ENCODE data around the gene BEST1.

BEST1 gene

DNA sequence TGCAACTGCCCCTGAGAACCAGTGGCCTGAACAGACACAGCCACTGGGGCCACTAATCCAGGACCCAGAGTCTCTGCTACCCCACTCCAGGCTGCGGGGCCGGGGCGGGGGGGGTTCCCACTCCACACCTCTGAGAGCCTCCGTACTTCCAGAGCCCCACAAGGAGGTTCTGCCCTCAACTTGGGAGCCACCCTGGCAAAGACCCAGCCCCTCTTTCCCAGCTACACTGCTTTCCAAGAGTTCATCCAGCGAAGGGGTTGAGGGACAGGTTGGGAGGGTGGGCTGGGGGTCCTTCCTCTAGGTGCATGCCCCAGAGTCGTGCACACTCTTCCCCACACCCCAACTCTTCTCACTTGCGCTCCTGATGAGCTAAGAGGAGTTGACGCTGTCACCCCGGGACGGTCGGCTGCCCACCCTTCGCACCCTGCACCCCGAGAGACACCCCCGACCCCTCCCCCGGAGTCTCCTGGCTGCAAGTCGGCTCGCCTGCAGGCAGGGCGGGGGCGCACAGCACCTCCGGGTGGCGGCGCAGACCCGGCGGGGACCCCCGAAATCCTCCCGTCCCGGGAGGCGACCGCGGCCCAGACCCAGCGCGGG, 33.3 kb upstream of the BEST1 start:
- no peak for DNase-seq

DNA sequence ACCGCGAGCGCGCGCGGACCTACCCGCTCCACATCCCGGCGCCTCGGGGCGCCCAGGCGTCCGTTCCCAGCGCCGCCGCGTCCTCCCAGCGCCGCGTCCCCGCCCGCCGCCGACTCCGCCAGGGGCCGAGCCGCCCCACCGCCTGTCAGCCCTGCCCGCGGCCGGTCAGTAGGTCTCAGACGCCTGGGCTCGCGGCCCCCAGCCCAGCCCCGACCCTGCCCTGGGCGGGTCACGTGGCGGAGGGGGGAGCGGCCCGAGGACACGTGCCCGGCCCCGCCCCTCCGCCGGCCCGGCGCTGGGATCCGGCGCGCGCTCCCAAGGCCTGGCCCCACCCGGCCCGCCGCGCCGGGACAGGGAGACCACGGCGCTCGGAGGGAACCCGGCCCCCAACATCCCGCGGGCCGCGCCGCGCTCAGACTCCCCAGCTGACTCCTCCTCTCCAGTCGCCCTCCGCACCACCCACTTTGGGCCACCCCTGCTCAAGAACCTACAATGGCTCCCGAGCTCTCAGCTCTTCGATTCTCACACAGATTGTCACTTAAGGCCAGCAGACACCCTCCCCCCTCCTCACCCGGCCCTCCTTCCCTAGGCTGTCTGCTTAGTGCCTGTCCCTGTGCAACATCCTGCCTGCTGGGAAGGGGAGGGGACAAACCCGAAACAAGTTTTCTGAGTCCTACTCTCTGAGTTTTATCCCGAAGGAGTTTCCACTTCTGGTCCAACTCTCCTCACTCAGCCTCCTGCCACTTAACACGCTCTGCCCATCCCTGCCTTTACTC, 32.6 kb upstream of the BEST1 start, which contains the start of gene RAB3IL1:
TSS of gene RAB3IL1 (minus strand) at position 233 of the 776 bp plus-strand sequence. CDS start at position 34, 199 bp downstream.
- no peak for DNase-seq

DNA sequence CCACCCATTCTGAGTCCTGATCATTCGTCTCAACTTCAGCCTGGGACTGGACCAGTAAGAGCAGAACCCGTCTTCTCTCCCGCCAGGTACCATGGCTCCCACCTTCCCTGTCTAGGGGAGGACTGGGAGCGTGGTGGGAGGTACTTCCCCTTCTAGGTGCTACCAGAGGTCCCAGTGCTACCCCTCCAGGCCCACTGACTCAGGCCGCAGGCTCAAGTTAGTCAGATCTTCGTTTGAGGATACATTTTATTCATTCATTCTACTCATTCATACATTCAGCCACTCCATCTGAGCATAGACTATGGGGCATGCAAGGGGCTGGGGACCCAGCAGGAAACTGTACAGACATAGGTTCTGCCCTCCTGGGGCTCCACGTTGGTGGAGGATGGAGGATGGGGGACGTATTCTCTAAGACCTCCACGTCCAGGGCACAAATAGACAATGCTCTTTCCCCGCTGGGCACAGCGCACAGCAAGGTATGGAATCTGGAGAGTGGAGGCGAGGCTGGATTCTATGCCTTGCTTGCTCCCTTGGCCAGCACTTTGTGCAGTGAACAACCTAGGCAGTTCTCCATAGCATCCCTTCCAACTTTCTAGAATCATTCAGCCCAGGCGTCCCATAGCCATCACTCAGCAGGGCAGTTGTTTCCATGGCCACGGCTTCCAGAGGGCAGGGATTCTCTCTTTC, 31.8 kb upstream of the BEST1 start:
- DNase-seq = no peak

DNA sequence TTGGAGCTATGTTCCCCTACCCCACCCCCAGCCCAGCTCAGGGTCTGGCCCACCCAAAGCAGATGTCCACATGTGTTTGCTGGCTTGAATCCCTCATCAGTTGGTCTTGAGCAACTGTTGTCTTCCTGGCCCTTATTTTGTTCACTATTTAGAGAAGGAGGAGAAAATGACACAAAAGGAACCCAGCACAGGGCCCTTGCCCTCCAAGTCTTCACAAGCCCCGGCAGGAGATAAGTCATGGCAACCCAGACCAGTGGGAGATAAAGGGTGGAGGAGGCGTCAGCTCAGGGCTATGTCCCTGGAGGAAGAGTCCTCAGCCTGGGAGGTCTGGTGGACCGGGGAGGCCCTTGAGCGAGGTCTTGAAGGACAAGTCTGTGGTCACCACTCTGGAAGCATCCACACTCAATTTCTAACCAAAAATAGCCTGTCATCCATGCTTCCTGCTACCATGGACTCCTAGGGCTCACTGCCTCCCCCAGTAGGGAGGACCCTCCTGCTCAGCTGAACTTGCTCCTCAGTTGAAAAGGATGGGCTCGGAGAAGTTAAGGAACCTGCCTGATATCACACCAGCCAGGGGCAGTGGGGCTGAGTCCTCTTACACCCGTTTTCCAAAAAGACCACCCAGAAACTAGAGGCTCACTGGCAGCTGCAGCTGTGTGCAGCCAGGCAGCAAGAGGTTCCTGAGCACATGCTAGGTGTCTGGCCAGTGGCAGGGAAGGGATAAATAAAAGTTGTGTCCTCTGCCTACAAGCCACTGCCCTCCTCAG, 31.0 kb upstream of the BEST1 start:
- no peak for DNase-seq

DNA sequence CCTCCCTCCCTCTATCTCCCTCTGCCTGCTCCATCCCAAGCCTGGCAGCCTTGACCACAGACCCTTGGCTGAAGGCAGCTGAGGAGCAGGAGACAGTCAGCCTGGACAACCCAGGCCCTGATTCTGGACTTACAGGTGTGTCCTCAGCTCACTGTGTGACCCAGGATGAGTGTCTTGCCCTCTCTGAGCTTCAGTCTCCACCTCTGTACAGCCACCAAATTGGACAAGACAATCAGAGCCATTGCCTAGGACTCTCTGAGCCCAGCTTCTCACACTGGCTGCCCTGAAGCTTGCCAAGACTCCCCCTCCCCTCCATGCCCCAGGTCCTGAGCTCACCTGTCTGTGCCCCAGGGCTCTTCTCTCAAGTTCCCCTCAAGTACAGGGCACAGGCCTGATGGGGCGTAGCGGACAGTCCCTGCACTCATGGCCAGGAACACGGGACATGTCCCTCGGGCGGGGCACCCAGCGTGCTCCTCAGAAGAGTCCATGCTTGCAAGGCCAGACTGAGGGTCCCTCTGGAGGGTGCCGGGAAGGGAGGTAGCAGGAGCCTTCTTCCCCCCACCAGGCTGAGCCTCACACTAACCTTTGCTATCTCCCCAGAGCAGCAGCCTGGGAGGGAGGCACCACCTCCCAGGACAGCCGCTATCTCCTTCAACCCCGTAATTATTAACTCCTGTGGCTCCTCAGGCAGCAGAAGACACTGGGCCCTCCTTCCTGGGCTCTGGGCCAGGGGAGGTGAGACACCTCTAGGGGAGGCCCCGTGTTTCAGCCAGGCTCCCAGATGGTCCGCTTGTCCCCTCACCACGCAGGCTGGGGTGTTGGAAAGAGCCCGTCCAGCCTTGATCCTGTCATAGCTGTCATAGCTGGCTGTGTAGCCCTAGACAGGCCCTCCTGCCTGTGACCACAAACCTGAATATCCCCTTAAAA, 30.2 kb upstream of the BEST1 start:
- no peak for DNase-seq

DNA sequence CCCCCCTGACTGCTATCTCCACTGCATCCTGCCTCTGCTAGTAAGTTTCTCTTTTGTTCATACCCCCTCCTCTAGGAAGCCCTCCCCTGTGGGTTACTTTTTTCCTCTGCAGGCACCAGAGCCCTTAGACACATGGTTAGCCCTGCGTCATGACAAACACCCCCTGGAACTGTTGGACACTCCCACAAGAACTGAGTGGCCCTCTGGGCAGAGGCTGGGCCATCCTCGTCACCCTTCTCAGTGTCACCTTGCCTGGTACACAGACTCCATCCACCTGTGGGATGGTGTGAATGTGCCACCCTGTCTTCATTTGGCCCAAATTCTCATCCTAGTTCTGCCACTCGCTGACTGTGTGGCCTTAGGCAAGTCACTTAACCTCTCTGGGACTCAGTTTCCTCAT, 28.7 kb upstream of the BEST1 start:
- no peak for DNase-seq

DNA sequence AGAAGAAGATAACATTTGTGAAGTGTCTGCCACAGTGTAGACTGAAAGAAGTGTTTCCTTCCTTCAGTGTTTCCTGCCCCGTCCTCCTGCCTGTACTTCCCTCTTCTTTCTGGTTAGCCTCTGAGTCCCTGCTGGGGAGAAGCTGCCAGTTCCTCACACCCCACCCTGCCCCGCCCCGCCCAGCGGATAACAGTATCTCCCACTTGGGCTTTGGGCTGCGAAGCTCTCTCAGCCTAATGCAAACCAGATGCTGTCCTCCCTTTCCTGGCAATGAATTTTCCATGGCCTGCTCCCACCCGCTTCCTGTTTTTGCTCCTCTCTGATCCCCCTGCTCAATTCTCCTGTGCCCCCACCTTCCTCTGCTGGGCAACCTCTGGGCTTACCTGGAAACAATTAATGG, 27.6 kb upstream of the BEST1 start:
- DNase-seq = no peak

DNA sequence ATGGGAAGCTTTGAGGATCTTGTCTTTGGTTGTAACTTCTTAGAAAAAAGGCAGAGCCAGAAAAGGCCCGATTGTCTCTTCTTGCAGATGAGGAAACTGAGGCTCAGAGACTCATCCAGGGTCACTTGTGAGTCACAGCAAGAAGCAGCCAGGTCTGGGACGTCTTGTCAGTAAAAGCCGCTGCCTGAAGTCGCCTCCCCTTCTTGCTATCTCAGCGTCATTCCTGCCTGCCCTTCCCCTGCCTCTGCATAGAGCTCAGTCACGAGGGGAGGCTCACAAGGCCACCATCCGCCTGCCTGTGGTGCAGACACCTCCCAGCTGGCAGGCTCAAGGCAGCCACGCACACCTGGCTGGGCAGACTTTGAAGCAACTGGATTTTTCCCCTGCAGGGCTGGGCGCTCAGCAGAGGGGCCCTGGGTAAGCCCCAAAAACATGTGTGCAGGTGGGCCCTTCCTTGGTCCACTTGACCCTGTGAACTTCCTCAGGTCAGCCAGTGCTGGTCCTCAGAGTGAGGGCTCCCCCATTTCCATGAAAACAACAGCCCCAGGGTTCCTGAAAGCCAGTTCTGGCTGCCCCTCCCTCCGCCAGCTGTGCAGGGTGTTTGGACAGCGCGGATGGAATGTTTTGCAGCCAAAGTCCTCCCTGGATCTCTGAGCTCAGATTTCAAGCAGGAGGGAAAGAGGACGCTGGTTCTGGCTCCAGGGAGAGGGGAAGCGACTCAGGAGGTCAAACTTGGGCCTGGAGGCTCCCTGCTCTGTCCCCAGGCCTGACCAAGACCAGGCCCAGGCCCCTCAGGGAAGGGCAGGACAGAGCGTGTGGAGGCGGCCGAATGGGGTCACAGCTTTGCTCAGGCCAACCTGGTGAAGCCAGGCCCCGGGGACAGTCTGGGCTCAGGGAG, 26.7 kb upstream of the BEST1 start:
- no peak for DNase-seq

DNA sequence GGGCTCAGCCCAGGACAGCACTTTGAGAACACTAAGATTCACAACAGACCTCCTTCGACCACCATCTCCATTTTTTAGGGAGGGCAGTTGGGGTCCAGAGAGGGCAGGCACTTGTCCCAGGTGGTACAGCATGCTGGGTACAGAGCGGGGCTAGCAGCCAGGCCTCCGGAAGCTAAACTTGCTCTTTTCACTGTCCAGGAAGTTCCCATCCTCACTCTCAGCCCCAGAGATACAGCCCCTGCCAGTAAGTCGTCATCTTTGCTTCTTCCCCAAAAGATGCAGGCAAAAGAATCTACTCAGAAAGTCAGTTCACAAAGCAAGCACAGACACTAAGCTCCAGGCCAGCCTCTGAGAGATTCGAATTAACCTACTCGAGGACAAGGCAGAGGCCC, 26.1 kb upstream of the BEST1 start:
- no peak for DNase-seq

DNA sequence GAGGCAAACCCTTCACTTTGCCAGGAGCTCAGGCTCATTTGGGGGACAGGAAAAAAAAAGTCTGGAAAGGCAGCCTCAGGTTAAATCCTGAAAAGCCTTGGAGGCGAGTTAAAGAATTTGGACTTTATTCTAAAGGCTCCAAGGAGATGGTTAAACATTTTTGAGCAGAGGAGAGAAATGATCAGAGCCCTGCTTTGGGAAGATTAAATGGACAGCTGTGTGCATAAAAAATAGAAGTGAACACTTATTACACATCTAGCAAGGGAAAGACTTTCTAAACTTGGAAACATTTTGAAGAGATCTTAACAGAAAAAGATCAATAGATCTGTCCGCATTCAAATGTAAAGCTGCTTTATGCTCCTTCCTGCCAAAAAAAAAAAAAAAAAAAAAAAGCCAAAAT, 24.4 kb upstream of the BEST1 start:
- DNase-seq = no peak

DNA sequence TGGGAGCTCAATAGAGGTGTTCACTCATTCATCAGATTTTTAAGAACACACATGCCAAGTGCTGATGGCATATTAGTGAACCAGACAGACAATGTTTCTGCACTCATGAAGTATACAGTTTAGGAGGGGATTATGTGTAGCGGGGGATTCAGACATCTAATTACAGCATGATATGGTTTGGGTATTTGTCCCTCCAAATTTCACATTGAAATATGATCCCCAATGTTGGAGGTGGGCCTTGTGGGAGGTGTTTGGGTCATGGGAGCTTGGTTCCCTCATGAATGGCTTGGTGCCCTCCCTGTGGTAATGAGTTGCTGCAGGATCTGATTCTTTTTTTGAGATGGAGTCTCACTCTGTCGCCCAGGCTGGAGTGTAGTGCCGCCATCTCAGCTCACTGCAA, 23.9 kb upstream of the BEST1 start:
- no peak for DNase-seq

DNA sequence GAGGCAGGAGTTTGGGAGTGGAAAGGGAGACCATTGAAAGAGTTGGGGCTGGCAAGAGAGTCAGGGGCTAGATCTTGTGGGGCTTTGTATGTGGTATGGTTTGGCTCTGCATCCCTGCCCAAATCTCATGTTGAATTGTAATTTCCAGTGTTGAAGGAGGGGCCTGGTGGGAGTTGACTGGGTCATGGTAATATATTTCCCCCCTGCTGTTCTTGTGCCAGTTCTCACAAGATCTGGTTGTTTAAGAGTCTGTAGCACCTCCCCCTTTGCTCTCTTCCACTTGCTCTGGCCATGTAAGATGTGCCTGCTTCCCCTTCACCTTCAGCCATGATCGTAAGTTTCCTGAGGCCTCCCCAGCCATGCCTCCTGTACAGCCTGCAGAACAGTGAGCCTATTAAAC, 22.6 kb upstream of the BEST1 start:
- no peak for DNase-seq

DNA sequence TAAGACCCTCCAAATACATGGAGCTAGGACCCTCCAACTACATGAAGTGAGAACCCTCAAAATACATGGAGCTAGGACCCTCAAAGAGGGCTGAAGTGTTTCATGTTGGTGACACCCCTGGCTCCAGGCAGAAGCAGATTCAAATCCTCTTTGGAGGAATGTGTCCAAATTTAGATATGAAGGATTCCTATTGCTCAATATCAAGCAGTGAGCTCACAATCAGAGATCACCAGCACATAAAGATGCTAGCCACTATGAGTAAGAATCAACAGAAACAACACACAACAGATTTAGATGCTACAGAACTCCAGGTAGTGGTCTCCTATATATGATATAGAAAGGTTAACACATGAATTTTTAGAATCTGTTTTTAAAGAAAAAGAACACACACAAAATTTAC, 21.5 kb upstream of the BEST1 start:
- no peak for DNase-seq

DNA sequence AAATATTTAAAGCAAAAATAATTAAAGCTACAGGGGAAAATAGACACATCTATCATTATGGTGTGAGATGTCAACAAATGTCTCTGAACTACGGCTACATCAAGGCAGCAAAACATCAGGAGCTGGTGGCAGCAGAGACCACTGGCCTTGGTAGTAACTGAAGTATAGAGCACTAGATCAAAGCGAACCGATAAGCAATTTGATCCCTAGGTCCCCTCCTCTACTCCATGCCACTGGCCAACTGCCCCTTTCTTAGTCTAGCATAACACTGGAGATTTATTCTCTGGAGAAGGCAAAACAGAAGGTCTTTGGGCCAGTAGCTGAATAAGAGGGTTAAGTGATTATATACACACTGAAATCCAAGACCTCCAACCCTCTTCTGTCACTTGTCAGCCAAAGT, 19.2 kb upstream of the BEST1 start:
- DNase-seq = no peak

DNA sequence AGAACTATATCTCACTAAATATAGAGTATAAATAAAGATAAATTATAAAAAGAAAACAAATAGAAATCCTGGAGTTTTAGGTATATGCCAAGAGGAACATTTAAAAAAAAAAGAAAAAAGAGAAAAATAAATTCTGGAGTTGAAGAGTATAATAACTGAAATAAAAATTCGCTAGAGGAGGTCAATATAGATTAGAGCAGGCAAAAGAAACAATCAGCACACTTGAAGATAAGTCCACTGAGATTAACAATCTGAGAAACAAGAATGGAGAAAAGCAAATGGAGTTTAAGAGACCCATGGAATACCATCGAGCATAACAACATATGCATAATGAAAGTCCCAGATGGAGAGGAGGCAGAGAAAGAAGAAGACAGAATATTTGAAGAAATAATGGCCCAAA, 14.3 kb upstream of the BEST1 start:
- DNase-seq = no peak

DNA sequence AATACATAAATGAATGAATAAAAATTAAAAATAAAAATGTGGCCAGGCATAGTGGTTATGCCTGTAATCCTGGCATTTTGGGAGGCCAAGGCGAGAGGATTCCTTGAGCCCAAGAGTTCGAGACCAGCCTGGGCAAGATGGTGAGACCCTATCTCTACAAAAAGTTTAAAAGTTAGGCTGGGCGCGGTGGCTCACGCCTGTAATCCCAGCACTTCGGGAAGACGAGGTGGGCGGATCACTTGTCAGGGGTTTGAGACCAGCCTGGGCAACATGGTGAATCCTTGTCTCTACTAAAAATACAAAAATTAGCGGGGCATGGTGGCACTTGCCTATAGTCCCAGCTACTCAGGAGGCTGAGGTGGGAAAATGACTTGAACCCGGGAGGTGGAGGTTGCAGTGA, 9.7 kb upstream of the BEST1 start:
- DNase-seq = no peak

DNA sequence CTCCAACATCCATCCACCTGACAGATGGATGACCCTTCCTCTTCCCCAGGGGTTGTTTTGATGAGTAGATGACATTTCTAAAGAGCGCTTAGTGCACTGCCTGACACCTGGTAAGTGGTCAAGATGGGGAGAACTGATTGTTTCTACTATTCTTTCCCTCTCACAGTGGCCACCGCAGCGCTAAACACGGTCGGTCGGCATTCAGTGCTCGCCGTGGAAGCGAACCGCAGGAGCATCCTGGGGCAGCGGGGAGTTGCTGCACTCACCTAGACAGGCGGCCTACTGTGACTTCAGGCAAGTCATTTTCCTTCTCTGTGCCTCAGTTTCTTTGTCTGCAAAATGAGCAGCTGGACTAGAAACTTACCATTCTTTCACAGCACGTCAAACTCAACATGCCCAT, 5.0 kb upstream of the BEST1 start:
- no peak for DNase-seq

DNA sequence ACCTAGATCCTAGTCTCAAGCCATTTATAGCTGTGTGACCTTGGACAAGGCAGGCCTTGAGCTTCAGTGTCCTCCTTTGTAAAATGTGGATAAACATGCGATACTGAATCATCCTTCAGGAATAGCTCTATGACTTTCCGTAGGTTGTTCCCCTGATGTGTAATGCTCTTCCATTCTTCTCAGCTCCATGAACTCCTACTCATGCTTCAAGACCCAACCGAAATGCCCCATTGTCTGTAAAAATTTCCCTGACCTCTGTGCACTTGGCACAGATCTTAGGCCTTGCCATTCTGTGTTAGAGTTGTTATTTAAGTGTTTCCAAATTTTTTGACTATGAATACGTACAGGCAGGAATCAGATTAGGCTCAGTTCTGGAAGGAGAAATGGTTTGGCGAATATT, 3.3 kb upstream of the BEST1 start:
- no peak for DNase-seq

DNA sequence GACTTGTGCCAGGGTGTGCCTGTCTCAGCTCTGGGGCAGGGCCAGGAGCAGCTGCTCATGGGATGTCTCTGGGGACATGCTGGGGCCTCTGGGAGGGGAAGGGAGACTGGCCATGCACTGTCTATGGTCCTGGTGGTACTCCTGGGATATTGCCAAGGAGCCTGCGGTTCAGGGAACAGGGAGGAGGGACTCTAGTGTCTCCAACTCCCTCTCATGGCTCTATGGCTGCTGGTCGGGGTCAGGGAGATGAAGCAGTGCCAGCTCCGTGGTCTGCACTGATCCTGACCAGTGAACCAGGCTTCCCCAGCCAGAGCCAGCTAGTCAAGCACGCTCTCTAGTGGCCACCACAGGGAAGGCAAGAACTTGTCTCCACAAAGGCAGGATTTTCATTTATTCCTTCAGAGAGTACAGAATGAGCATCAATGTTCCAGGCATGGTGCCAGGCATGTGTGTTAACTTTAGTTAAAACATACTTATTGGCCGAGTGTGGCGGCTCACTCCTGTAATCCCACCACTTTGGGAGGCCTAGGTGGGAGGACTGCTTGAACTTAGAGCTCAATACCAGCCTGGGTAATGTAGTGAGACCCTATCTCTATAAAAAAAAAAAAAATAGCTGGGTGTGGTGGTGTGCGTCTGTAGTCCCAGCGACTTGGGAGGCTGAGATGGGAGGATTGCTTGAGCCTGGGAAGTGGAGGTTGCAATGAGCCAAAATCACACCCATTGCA, 2.5 kb upstream of the BEST1 start:
- DNase-seq = peak; percentile 46

DNA sequence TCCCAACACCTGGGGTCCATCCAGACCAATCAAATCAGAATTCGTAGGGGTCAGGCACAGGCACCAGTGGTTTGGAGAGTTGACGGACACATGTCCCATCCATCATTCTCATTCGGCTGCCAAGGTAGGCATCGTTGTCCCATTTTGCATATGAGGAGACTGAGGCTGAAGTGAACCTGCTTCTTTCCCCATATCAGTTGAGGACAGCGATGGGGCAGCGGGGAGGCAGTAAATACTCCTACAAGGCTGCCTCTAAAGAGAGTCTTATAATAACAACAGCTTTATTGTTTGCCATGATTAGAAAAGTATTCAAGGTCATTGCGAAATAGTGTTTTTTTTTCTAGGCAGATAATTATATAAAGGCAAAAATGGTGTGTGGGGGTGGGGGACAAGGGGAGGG, 1.6 kb upstream of the BEST1 start:
- no peak for DNase-seq
